WTC11 (cell line): ENCODE results near the gene ACTC1.

Experiments
- CTCF ChIP-seq: fragments of 200-600 bp; IDR thresholded peaks from 2 replicates; pipeline ENCODE4 v1.8.0; 2022; ENCODE audit warnings: antibody characterized with exemption
- ETV6 ChIP-seq: sonication (generic); formaldehyde crosslinking; IDR thresholded peaks from 2 replicates; pipeline ENCODE4 v1.8.1; 2022; ENCODE audit warnings: mild to moderate bottlenecking, missing genetic modification reagents
- IRF1 ChIP-seq: sonication (generic); formaldehyde crosslinking; IDR thresholded peaks from 2 replicates; pipeline ENCODE4 v1.8.0; 2023; ENCODE audit warnings: missing genetic modification reagents
- NFE2L1 ChIP-seq: sonication (generic); formaldehyde crosslinking; IDR thresholded peaks from 2 replicates; pipeline ENCODE4 v1.8.1; 2023; ENCODE audit warnings: missing genetic modification reagents
- ZBTB43 ChIP-seq: sonication (generic); formaldehyde crosslinking; IDR thresholded peaks from 2 replicates; pipeline ENCODE4 v1.8.1; 2023; ENCODE audit warnings: mild to moderate bottlenecking, missing genetic modification reagents
- TF ChIP-seq, protein P1 (sequence below): sonication (generic); formaldehyde crosslinking; IDR thresholded peaks from 2 replicates; pipeline ENCODE4 v1.8.1; 2022; ENCODE audit warnings: low read depth, mild to moderate bottlenecking, moderate library complexity, missing genetic modification reagents, borderline replicate concordance

DNA sequence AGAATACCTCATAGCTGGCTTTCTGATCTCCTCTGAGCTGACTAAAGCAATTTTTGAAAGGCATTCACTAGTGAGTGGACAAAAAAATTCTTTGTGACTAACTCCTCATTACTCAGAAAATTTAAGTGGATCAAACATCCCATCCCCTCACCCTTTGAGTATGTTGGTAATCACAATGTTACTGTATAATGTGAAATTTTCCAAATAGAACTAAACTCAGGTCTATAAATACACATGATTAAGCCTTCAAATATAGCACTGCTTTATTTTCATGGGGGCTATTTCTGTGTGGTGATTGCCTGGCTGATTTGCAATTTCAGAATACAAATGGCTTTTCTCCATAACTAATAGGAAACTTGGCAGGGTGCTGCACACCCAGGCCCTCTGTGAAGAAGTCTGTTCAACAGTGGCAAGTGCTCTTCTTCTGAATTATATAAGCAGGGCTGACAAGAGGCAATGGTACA is 45.9 kb upstream of the ACTC1 start:
- TF ChIP-seq CTCF, result no peak
- no peak for TF ChIP-seq ETV6 (CRISPR knock-in tag)
- no peak for TF ChIP-seq ZBTB43 (CRISPR knock-in tag)
- TF ChIP-seq IRF1 (CRISPR knock-in tag), result no peak
- TF ChIP-seq, protein P1, sequence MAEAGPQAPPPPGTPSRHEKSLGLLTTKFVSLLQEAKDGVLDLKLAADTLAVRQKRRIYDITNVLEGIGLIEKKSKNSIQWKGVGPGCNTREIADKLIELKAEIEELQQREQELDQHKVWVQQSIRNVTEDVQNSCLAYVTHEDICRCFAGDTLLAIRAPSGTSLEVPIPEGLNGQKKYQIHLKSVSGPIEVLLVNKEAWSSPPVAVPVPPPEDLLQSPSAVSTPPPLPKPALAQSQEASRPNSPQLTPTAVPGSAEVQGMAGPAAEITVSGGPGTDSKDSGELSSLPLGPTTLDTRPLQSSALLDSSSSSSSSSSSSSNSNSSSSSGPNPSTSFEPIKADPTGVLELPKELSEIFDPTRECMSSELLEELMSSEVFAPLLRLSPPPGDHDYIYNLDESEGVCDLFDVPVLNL (CRISPR knock-in tag), result no peak
- no peak for TF ChIP-seq NFE2L1 (CRISPR knock-in tag)
